ENCODE data around the gene MTHFD2L. TPM values are rescaled to one million over a fixed set of nuclear protein-coding genes. Genes with fewer than 3 reads are reported as not detected.

Gene MTHFD2L
- total RNA-seq, 1 experiment from 2014 or later, result 11.6 TPM

GRCh38 chr4:74287164-74287563 is 129.2 kb downstream of the MTHFD2L start:
- H3K9me3 Mint-ChIP-seq (ENCODE audit: unreplicated experiment), result no peaks in the 10 kb centered on the region
- POLR2A ChIA-PET, result no interaction called here
- no peaks in the 10 kb centered on the region for H3K4me1 ChIP-seq
- H3K36me3 Mint-ChIP-seq (ENCODE audit: insufficient read depth, unreplicated experiment), result no peaks in the 10 kb centered on the region
- no peaks in the 10 kb centered on the region for H3K27me3 ChIP-seq (replicated peaks; ENCODE audit: control insufficient read depth, insufficient read depth, low read length)
- CTCF ChIA-PET, result no interaction called here
- H3K27me3 Mint-ChIP-seq (ENCODE audit: insufficient read depth, unreplicated experiment), result no peaks in the 10 kb centered on the region
- H3K4me3 Mint-ChIP-seq (ENCODE audit: unreplicated experiment), result no peak overlapping the region
- no TSS peak for BruUV-seq (replicated peaks)
- H3K9me3 ChIP-seq, result no peaks in the 10 kb centered on the region
- no peaks in the 10 kb centered on the region for H3K36me3 ChIP-seq (ENCODE audit: control insufficient read depth, insufficient read depth, low read length)
- no peak overlapping the region for H3K27ac Mint-ChIP-seq (ENCODE audit: unreplicated experiment)
- no peak overlapping the region for H3K4me3 ChIP-seq (ENCODE audit: low read depth, low read length)
- TF ChIP-seq CTCF (IDR thresholded peaks at IDR 0.05; ENCODE audit: insufficient read depth in 1 of 2, low read depth in 1 of 2, low read length in 1 of 2, severe bottlenecking in 1 of 2, unreplicated experiment in 1 of 2), result no peak
- peaks cover 2% of the 10 kb centered on the region for H3K4me1 Mint-ChIP-seq (ENCODE audit: low read depth, unreplicated experiment)
- no peak for DNase-seq
- intact Hi-C loops (cut with micrococcal nuclease; ENCODE audit: unreplicated experiment), result no loop called here

- POLR2A ChIA-PET, result no interaction called here
- no peaks in the 10 kb centered on the region for H3K27me3 ChIP-seq (replicated peaks; ENCODE audit: control insufficient read depth, insufficient read depth, low read length)
- Mint-ChIP-seq H3K27me3 (ENCODE audit: insufficient read depth, unreplicated experiment) (no peaks in the 10 kb centered on the region), H3K27ac (ENCODE audit: unreplicated experiment) (no peak overlapping the region), H3K4me1 (ENCODE audit: low read depth, unreplicated experiment) (no peaks in the 10 kb centered on the region), H3K9me3 (ENCODE audit: unreplicated experiment) (no peaks in the 10 kb centered on the region), H3K36me3 (ENCODE audit: insufficient read depth, unreplicated experiment) (no peaks in the 10 kb centered on the region), H3K4me3 (ENCODE audit: unreplicated experiment) (no peak overlapping the region)
- TF ChIP-seq CTCF (IDR thresholded peaks at IDR 0.05; ENCODE audit: insufficient read depth in 1 of 2, low read depth in 1 of 2, low read length in 1 of 2, severe bottlenecking in 1 of 2, unreplicated experiment in 1 of 2), result no peak
- no peak overlapping the region for H3K4me3 ChIP-seq (ENCODE audit: low read depth, low read length)
- DNase-seq, result no peak
- CTCF ChIA-PET, result no interaction called here
- no peaks in the 10 kb centered on the region for H3K4me1 ChIP-seq
- H3K36me3 ChIP-seq (ENCODE audit: control insufficient read depth, insufficient read depth, low read length), result no peaks in the 10 kb centered on the region
- BruUV-seq (replicated peaks), result no TSS peak
- no peaks in the 10 kb centered on the region for H3K9me3 ChIP-seq
- intact Hi-C loops (cut with micrococcal nuclease; ENCODE audit: unreplicated experiment), result no loop called here
Measured at GRCh38 chr4:74287791-74288190, 129.9 kb downstream of the MTHFD2L start.

- POLR2A ChIA-PET, result no interaction called here
Measured at GRCh38 chr4:74291471-74291870, 133.6 kb downstream of the MTHFD2L start.

More at GRCh38 chr4:74291471-74291870, 133.6 kb downstream of the MTHFD2L start:
- Mint-ChIP-seq H3K36me3 (ENCODE audit: insufficient read depth, unreplicated experiment) (no peaks in the 10 kb centered on the region), H3K27me3 (ENCODE audit: insufficient read depth, unreplicated experiment) (no peaks in the 10 kb centered on the region), H3K27ac (ENCODE audit: unreplicated experiment) (no peak overlapping the region), H3K4me3 (ENCODE audit: unreplicated experiment) (no peak overlapping the region), H3K9me3 (ENCODE audit: unreplicated experiment) (no peaks in the 10 kb centered on the region), H3K4me1 (ENCODE audit: low read depth, unreplicated experiment) (no peaks in the 10 kb centered on the region)
- Histone ChIP-seq H3K27me3 (replicated peaks; ENCODE audit: control insufficient read depth, insufficient read depth, low read length) (no peaks in the 10 kb centered on the region), H3K9me3 (no peaks in the 10 kb centered on the region), H3K4me3 (ENCODE audit: low read depth, low read length) (no peak overlapping the region), H3K36me3 (ENCODE audit: control insufficient read depth, insufficient read depth, low read length) (no peaks in the 10 kb centered on the region), H3K4me1 (no peaks in the 10 kb centered on the region)
- intact Hi-C loops (cut with micrococcal nuclease; ENCODE audit: unreplicated experiment), result no loop called here
- DNase-seq, result no peak
- TF ChIP-seq CTCF (IDR thresholded peaks at IDR 0.05; ENCODE audit: insufficient read depth in 1 of 2, low read depth in 1 of 2, low read length in 1 of 2, severe bottlenecking in 1 of 2, unreplicated experiment in 1 of 2), result no peak
- CTCF ChIA-PET, result no interaction called here
- BruUV-seq (replicated peaks), result no TSS peak
